PC-9 (cell line): ENCODE measurements around the gene DHRS4.
A peak's percentile ranks its signal among the peaks of the same experiment; 100 is the strongest.
"Not testable (repeated sequence)": the region's sequence is repeated elsewhere in the genome, so short reads cannot be mapped to it uniquely, and the experiment has no call there.

Experiments used
- CTCF ChIP-seq: fragments of 200-600 bp; sonication (generic); conservative IDR thresholded peaks from 2 replicates; pipeline ENCODE4 v1.6.1; 2017; ENCODE audit warnings: mixed run types, antibody characterized with exemption, mild to moderate bottlenecking, moderate library complexity
- EZH2 ChIP-seq: fragments of 200-600 bp; sonication (generic); IDR thresholded peaks from 2 replicates; pipeline ENCODE4 v1.8.0; 2017; ENCODE audit warnings: antibody characterized with exemption, low read depth

- TF ChIP-seq CTCF, result peak; percentile 30; the same call in 1 of the 2 replicates
- not testable (repeated sequence) for TF ChIP-seq EZH2
Observed at GRCh38 chr14:23954279-23954614, 677 bp downstream of the DHRS4 start.
